Esophagus muscularis mucosa (tissue), 4 donors: ENCODE measurements around the gene STRIT1.

Experiments
- CTCF ChIP-seq, 3 experiments: fragments of 200-600 bp in 2 of 3; fragments of 450-650 bp in 1 of 3; sonication (generic) in 2 of 3; IDR thresholded peaks; one replicate each; pipeline ENCODE4 v1.5.1; 2017 to 2019; ENCODE audit warnings: antibody characterized with exemption in 3 of 3, mild to moderate bottlenecking in 2 of 3, moderate library complexity in 1 of 3
- EP300 ChIP-seq: sonication (generic); formaldehyde crosslinking; IDR thresholded peaks from one replicate; pipeline ENCODE4 v1.6.1; 2017; ENCODE audit warnings: antibody characterized with exemption
- POLR2A ChIP-seq: fragments of 450-650 bp; IDR thresholded peaks from one replicate; pipeline ENCODE4 v1.6.1; 2017; ENCODE audit warnings: antibody characterized with exemption, moderate library complexity, mild to moderate bottlenecking, low read depth
- POLR2AphosphoS5 ChIP-seq, 2 donors: sonication (generic); formaldehyde crosslinking; IDR thresholded peaks; one replicate each; pipeline ENCODE4 v1.6.1; 2017; ENCODE audit warnings: antibody characterized with exemption in 2 of 2

GRCh38 chr3:155334215-155334913 lies 40.9 kb upstream of the STRIT1 start:
- no peak for TF ChIP-seq POLR2AphosphoS5 (IDR thresholded peaks at IDR 0.05)
- no peak for TF ChIP-seq CTCF (IDR thresholded peaks at IDR 0.05)
- TF ChIP-seq EP300: no peak
- TF ChIP-seq POLR2A: no peak
